ENCODE data around the gene IRF3.

The IRF3 gene

DNA sequence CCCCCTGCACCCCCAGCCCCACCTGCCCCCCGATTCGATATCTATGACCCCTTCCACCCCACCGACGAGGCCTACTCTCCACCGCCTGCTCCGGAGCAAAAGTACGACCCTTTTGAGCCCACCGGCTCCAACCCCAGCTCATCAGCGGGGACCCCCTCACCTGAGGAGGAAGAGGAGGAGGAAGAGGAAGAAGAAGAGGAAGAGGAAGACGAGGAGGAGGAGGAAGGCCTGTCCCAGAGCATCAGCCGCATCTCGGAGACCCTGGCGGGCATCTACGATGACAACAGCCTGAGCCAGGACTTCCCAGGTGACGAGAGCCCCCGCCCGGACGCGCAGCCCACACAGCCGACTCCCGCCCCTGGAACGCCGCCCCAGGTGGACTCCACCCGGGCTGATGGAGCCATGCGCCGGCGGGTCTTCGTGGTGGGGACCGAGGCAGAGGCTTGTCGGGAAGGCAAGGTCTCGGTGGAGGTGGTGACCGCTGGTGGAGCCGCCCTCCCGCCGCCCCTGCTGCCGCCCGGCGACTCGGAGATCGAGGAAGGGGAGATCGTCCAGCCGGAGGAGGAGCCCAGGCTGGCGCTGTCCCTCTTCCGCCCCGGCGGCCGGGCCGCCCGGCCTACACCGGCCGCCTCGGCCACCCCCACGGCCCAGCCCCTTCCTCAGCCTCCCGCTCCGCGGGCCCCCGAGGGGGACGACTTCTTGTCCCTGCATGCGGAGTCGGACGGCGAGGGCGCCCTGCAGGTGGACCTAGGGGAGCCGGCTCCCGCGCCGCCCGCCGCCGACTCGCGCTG, 14.4 kb downstream of the IRF3 start:
- Histone ChIP-seq H3K36me3 (ENCODE audit: insufficient read depth) (peaks cover 3% of the 10 kb centered on the region; the same call in 1 of the 2 replicates), H3K4me2 (no peak overlapping the region), H2AFZ (ENCODE audit: low read depth) (no peak overlapping the region), H3K4me3 (IDR thresholded peaks at IDR 0.05; ENCODE audit: insufficient read depth, low read depth, low read length) (no peak overlapping the region), H3K4me1 (ENCODE audit: low read depth, poor library complexity, severe bottlenecking) (no peaks in the 10 kb centered on the region), H3K27ac (no peak overlapping the region), H3K9ac (no peak overlapping the region), H3K79me2 (ENCODE audit: insufficient read depth, low read depth) (peaks cover 5% of the 10 kb centered on the region; the same call in 1 of the 2 replicates), H4K20me1 (ENCODE audit: insufficient read depth) (no peaks in the 10 kb centered on the region), H3K27me3 (ENCODE audit: insufficient read depth, low read depth) (no peaks in the 10 kb centered on the region)
- TF ChIP-seq, protein P1, sequence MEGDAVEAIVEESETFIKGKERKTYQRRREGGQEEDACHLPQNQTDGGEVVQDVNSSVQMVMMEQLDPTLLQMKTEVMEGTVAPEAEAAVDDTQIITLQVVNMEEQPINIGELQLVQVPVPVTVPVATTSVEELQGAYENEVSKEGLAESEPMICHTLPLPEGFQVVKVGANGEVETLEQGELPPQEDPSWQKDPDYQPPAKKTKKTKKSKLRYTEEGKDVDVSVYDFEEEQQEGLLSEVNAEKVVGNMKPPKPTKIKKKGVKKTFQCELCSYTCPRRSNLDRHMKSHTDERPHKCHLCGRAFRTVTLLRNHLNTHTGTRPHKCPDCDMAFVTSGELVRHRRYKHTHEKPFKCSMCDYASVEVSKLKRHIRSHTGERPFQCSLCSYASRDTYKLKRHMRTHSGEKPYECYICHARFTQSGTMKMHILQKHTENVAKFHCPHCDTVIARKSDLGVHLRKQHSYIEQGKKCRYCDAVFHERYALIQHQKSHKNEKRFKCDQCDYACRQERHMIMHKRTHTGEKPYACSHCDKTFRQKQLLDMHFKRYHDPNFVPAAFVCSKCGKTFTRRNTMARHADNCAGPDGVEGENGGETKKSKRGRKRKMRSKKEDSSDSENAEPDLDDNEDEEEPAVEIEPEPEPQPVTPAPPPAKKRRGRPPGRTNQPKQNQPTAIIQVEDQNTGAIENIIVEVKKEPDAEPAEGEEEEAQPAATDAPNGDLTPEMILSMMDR (conservative IDR thresholded peaks at IDR 0.05; ENCODE audit: low read depth, low read length) = no peak

DNA sequence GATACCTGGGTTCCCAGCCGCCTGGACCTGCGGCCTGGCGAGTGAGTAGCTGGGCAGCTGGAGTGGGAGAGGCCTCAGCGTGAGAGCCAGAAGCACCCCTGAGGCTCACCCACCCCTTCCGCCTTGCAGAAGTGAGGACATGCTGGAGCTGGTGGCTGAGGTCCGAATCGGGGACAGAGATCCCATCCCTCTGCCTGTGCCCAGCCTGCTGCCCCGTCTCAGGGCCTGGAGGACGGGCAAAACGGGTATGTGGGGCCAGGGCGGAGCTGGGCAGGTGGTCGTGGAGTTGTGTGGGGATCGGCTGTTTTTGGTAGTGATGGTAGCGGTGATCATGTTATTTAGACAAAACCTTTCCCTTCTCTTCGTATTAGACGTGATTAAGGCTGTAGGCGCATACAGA, 19.1 kb downstream of the IRF3 start:
- H4K20me1 ChIP-seq (ENCODE audit: insufficient read depth) = no peaks in the 10 kb centered on the region
- no peak overlapping the region for H2AFZ ChIP-seq (ENCODE audit: low read depth)
- TF ChIP-seq, protein P1 (conservative IDR thresholded peaks at IDR 0.05; ENCODE audit: low read depth, low read length) = no peak
- H3K4me2 ChIP-seq = no peak overlapping the region
- H3K4me3 ChIP-seq (IDR thresholded peaks at IDR 0.05; ENCODE audit: insufficient read depth, low read depth, low read length) = no peak overlapping the region
- H3K36me3 ChIP-seq (ENCODE audit: insufficient read depth) = no peaks in the 10 kb centered on the region; the same call in 1 of the 2 replicates
- H3K4me1 ChIP-seq (ENCODE audit: low read depth, poor library complexity, severe bottlenecking) = peaks cover 12% of the 10 kb centered on the region
- H3K79me2 ChIP-seq (ENCODE audit: insufficient read depth, low read depth) = peaks cover 33% of the 10 kb centered on the region
- no peak overlapping the region for H3K27ac ChIP-seq
- H3K9ac ChIP-seq = no peak overlapping the region
- no peaks in the 10 kb centered on the region for H3K27me3 ChIP-seq (ENCODE audit: insufficient read depth, low read depth)

DNA sequence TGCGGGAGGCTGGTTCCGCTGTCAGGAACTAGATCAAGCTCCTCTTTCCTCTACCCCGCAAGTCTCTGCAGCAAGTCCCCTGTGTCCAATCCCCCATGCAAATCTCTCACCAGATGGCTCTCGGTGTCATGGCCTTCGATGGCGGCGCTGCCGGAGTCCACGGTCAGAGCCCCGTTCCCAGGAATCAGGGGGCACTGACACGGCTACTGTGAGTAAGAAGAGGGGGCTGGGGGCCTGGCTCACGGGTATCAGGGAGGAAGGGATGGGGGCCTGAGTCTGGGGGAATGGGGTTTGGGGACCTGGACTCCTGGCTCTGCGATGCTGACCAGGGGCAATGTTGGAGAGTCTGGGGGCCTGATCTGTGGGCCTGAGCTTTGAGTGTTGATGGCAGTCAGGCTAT, 19.7 kb downstream of the IRF3 start:
- Histone ChIP-seq H3K27ac (no peak overlapping the region), H3K27me3 (ENCODE audit: insufficient read depth, low read depth) (no peaks in the 10 kb centered on the region), H3K36me3 (ENCODE audit: insufficient read depth) (no peaks in the 10 kb centered on the region; the same call in 1 of the 2 replicates), H3K9ac (no peak overlapping the region), H2AFZ (ENCODE audit: low read depth) (no peak overlapping the region), H3K4me1 (ENCODE audit: low read depth, poor library complexity, severe bottlenecking) (peaks cover 18% of the 10 kb centered on the region), H4K20me1 (ENCODE audit: insufficient read depth) (no peaks in the 10 kb centered on the region), H3K4me3 (IDR thresholded peaks at IDR 0.05; ENCODE audit: insufficient read depth, low read depth, low read length) (no peak overlapping the region), H3K4me2 (no peak overlapping the region), H3K79me2 (ENCODE audit: insufficient read depth, low read depth) (peaks cover 33% of the 10 kb centered on the region)
- TF ChIP-seq, protein P1 (conservative IDR thresholded peaks at IDR 0.05; ENCODE audit: low read depth, low read length) = no peak

DNA sequence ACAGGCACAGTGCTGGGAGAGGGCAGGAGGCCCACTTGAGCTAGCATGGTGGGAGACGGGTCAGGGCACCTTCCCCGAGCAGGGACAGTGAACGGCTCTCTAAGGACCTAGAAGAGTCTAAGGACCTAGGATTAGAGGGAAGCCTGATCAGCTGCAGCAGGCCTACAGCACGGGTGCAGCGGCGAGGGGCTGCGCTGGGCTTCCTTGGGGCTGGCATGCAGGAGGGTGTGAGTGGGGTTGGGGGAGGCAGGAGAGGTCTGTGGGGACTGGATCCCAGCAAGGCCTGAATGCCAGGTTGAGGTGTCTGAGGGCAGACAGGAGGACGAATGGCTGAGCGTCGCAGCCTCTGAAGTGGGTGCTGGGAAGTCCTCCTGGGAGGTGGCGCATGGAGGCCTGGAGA, 20.1 kb downstream of the IRF3 start:
- no peak overlapping the region for H3K4me3 ChIP-seq (IDR thresholded peaks at IDR 0.05; ENCODE audit: insufficient read depth, low read depth, low read length)
- H3K4me1 ChIP-seq (ENCODE audit: low read depth, poor library complexity, severe bottlenecking) = peaks cover 21% of the 10 kb centered on the region
- no peaks in the 10 kb centered on the region; the same call in 1 of the 2 replicates for H3K36me3 ChIP-seq (ENCODE audit: insufficient read depth)
- no peaks in the 10 kb centered on the region for H4K20me1 ChIP-seq (ENCODE audit: insufficient read depth)
- no peak overlapping the region for H2AFZ ChIP-seq (ENCODE audit: low read depth)
- H3K79me2 ChIP-seq (ENCODE audit: insufficient read depth, low read depth) = peaks cover 33% of the 10 kb centered on the region
- no peak overlapping the region for H3K27ac ChIP-seq
- TF ChIP-seq, protein P1 (conservative IDR thresholded peaks at IDR 0.05; ENCODE audit: low read depth, low read length) = no peak
- H3K27me3 ChIP-seq (ENCODE audit: insufficient read depth, low read depth) = no peaks in the 10 kb centered on the region
- H3K4me2 ChIP-seq = no peak overlapping the region
- no peak overlapping the region for H3K9ac ChIP-seq

Data from KMS-11 (cell line).